GM12801 (cell line): ENCODE data around the gene MANBA.

Experiments used
- TF ChIP-seq, protein P1 (sequence below): IDR thresholded peaks from one replicate; pipeline ENCODE4 v1.5.1; 2011; ENCODE audit warnings: control low read depth; ENCODE audit not compliant: insufficient read length; ENCODE audit errors: extremely low read depth

MANBA gene

DNA sequence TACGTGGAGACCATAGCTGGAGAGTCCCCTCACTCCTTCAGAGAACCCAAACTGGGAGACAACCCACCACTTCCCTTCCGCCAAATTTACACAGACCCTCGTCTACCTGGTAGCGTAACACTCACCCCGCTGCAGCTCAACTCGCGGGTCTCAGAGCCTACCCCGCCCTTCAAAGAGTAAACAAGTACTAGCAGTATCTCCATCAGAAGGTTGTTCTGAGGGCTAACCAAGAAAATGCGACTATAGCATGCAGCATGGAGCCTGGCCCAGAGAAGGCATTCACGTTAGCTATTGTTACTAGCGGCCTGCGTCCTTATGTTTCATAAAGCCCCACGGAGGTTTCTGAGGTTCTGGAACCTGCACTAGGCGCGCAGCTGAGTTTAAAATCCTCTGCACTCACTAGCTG is 531 bp upstream of the MANBA start:
- TF ChIP-seq, protein P1, sequence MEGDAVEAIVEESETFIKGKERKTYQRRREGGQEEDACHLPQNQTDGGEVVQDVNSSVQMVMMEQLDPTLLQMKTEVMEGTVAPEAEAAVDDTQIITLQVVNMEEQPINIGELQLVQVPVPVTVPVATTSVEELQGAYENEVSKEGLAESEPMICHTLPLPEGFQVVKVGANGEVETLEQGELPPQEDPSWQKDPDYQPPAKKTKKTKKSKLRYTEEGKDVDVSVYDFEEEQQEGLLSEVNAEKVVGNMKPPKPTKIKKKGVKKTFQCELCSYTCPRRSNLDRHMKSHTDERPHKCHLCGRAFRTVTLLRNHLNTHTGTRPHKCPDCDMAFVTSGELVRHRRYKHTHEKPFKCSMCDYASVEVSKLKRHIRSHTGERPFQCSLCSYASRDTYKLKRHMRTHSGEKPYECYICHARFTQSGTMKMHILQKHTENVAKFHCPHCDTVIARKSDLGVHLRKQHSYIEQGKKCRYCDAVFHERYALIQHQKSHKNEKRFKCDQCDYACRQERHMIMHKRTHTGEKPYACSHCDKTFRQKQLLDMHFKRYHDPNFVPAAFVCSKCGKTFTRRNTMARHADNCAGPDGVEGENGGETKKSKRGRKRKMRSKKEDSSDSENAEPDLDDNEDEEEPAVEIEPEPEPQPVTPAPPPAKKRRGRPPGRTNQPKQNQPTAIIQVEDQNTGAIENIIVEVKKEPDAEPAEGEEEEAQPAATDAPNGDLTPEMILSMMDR: no peak

DNA sequence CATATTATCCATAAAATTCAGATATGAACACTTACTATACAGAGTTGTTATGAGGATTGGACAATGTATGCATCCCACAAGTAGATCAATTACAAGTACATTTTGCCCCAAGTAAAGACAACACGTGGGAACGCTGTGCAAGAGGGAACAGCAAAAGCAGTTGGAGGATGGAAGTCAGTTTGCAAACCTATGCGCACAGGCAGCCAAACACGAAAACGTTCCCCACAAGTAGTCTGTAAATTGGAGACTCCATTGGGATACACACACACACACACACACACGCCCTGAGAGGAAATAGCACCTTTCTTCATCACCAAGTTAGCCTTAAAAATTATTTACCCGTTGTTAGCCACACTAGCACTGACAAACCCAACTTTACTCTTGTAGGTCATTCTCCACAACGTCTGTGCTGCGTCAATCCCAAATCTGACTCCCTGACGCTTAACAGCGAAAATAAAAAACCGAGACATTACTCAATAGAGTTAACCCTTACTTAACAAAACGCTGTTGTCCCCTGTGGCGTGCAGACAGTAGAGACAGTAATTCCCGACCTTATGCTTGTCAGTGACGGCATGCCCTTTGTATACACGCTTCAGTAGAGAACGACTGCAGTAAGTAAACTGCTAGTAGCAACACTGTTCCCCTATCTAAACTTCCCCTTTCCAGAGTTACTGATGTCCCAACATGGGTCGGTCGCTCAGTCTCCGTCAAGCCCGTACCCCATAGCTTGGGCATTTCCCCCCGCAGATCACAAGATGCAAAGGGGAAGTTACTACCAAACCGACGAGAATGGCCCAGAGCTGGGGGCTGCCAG is 730 bp downstream of the MANBA start:
- TF ChIP-seq, protein P1: no peak

DNA sequence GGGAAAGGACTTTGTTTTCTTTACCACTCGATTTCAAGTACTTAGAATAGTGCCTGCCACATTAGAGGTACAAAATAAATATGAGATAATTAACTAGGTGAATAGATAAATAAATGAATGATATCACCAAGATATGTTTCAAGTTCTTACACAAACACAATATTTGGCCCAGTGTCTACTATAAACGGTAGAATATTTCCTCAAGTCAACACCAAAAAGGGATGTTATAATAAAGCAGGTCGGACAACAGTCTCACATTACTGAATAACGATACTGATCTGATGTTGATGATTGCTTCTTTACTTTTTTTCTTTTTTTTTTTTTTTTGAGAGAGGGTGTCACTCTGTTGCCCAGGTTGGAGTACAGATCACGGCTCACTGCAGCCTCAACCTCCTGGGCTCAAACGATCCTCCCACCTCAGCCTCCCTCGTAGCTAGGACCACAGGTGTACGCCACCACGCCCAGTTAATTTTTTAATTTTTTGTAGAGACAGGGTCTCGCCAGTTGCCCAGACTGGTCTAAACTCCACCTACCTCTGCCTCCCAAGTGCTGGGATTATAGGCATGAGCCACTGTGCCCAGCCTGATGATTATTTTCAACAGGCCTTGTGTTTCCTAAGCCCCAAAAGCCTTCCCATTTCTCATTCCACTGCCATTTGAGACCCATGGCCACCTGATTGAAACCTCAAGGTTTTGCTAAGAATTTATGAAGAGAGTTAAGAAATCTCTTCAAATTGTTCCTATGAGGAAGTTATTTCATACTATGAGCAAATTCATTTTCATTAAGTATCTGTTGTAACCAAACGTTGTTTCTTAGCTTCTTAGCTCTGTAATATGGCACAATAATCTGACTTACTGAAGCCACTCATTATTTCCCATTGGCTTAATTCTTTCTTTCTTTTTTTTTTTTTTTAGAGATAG is 2.3 kb downstream of the MANBA start:
- TF ChIP-seq, protein P1: no peak

DNA sequence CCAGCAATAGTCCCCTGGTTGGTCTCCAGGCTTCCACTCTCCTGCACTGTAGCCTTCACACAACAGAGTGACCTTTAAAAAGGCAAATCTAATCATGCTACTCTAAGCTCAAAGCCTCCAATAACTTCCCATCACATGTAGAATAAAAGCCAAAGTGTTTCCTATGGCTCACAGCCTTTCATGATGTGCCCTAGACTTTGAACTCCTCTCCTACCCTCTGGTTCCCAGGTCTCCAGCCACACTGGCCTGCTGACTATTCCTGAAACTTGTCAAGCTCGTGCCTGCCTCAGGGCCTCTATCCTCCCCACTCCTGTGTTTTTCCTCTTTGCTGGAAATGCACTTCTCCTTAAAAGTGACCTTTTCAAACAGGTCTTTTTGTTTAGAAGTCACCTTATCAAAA is 3.1 kb downstream of the MANBA start:
- TF ChIP-seq, protein P1: no peak

DNA sequence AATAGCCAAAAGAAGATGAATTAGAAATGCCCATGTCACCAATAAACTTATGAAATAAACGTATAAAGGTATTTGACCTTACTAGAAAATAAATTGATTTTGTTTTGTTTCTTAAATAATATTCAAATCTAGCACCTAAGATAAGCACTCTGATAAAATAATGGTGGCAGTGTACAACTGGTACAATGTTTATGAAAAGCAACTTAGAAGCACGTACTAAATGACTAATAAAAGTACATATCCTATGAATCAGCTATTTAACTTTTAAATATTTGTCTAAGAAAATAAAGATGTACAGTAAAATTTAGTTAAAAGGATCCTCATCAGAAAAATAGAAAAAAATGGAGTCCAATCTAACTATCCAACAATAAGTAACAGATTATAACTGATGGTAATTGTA is 6.7 kb downstream of the MANBA start:
- TF ChIP-seq, protein P1: no peak

DNA sequence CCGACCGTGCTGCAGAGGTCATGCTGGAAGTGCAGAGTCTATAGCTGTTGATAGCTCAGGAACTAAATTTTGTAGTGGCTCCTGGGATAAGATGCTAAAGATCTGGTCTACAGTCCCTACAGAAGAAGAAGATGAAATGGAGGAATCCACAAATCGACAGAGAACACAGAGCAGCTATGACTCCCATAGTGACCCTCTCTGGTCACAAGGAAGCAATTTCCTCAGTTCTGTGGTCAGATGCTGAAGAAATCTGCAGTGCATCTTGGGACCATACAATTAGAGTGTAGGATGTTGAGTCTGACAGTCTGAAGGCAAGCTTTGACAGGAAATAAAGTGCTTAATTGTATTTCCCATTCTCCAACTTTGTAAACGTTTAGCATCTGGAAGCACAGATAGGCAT is 8.8 kb downstream of the MANBA start:
- TF ChIP-seq, protein P1: no peak
